ENCODE measurements around the gene TBC1D10B.
A peak's percentile ranks its signal among the peaks of the same experiment; 100 is the strongest.

TBC1D10B gene

GRCh38 chr16:30380072-30380802 lies 9.9 kb upstream of the TBC1D10B start:
- Histone ChIP-seq H3K4me3 (ENCODE audit: insufficient read depth in 1 of 2, low read depth in 1 of 2, low read length in 2 of 2) (no peak overlapping the region), H4K91ac (ENCODE audit: low read length) (no peak overlapping the region), H2AK5ac (ENCODE audit: low read length, severe bottlenecking) (no peak overlapping the region), H3K14ac (ENCODE audit: low read length in 2 of 2) (no peak overlapping the region), H2BK120ac (ENCODE audit: low read depth, low read length) (no peak overlapping the region), H4K8ac (ENCODE audit: low read length) (no peak overlapping the region), H2BK12ac (ENCODE audit: low read length in 2 of 2) (no peak overlapping the region), H3K9me3 (ENCODE audit: control insufficient read depth, low read length) (no peaks in the 10 kb centered on the region), H2BK15ac (ENCODE audit: low read depth, poor library complexity, severe bottlenecking) (no peak overlapping the region), H3K27me3 (ENCODE audit: control insufficient read depth in 1 of 2, insufficient read depth in 1 of 2, low read length in 2 of 2) (no peaks in the 10 kb centered on the region), H3K4me2 (ENCODE audit: low read length, poor library complexity, severe bottlenecking) (no peak overlapping the region), H3K27ac (ENCODE audit: low read length, poor library complexity, severe bottlenecking) (no peak overlapping the region), H3K9ac (ENCODE audit: low read length) (no peak overlapping the region), H3K79me1 (replicated peaks; ENCODE audit: low read length, poor library complexity, severe bottlenecking) (peaks cover 8% of the 10 kb centered on the region), H3K18ac (ENCODE audit: low read depth in 1 of 2, low read length in 2 of 2) (no peak overlapping the region), H3K4me1 (ENCODE audit: control insufficient read depth, insufficient read depth, low read depth, low read length) (peaks cover 18% of the 10 kb centered on the region), H3K4ac (ENCODE audit: low read depth in 1 of 2, low read length in 2 of 2) (no peak overlapping the region), H3K36me3 (ENCODE audit: control insufficient read depth in 1 of 2, insufficient read depth in 2 of 2, low read depth in 1 of 2, low read length in 2 of 2) (peaks cover 7% of the 10 kb centered on the region in 2 experiments), H3K23ac (ENCODE audit: low read length in 2 of 2) (no peak overlapping the region), H2BK5ac (ENCODE audit: low read depth, low read length, poor library complexity, severe bottlenecking) (no peak overlapping the region), H2AFZ (ENCODE audit: low read depth, low read length) (no peak overlapping the region)
- WGBS = 91% methylated on average over 4 of the region's 4 CpGs
- DNase-seq = no peak

DNA sequence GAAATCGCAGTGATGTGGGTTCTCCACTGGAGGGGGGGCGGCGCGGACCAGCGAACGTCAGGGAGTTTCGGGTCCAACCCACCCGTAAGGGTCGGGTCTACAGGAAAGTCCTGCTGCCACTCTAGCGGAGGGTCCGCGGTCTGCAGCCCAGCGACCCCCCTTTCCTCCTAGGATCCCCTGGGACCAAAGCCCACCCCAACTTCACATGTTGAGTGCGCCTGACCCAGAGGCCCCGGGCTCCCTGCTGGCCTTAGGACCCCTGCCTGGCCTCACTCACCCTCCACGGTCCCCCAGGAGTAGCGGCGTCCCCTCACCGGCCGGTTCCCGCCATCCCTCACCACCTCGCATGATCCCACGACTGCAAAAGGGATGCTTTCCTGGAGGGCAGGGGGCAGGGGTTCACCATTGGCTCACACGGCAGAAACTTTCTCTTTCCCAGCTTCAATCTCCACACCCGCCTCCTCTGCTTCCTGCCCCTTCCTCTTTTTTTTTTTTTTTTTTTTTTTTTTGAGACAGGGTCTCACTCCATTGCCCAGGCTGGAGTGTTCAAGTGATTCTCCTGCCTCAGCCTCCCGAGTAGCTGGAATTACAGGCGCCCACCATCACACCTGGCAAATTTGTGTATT lies 9.0 kb upstream of the TBC1D10B start:
- Histone ChIP-seq H3K9me3 (ENCODE audit: control insufficient read depth, low read length) (no peaks in the 10 kb centered on the region), H2BK15ac (ENCODE audit: low read depth, poor library complexity, severe bottlenecking) (peak overlapping the region; percentile 45), H3K9ac (ENCODE audit: low read length) (peak overlapping the region; percentile 93), H3K14ac (ENCODE audit: low read length in 2 of 2) (peak overlapping the region in 1 of 2 experiments; percentile 96), H3K4me1 (ENCODE audit: control insufficient read depth, insufficient read depth, low read depth, low read length) (peaks cover 18% of the 10 kb centered on the region), H3K36me3 (ENCODE audit: control insufficient read depth in 1 of 2, insufficient read depth in 2 of 2, low read depth in 1 of 2, low read length in 2 of 2) (peaks cover 7% of the 10 kb centered on the region in 2 experiments), H2AK5ac (ENCODE audit: low read length, severe bottlenecking) (no peak overlapping the region), H2BK120ac (ENCODE audit: low read depth, low read length) (no peak overlapping the region), H3K23ac (ENCODE audit: low read length in 2 of 2) (peak overlapping the region in 1 of 2 experiments; percentile 75), H3K18ac (ENCODE audit: low read depth in 1 of 2, low read length in 2 of 2) (peak overlapping the region in 1 of 2 experiments; percentile 87), H3K79me1 (replicated peaks; ENCODE audit: low read length, poor library complexity, severe bottlenecking) (peaks cover 8% of the 10 kb centered on the region), H3K4ac (ENCODE audit: low read depth in 1 of 2, low read length in 2 of 2) (peak overlapping the region; percentile 16 to 87), H3K4me3 (ENCODE audit: insufficient read depth in 1 of 2, low read depth in 1 of 2, low read length in 2 of 2) (peak overlapping the region; percentile 71 to 97), H3K27me3 (ENCODE audit: control insufficient read depth in 1 of 2, insufficient read depth in 1 of 2, low read length in 2 of 2) (no peaks in the 10 kb centered on the region), H2BK5ac (ENCODE audit: low read depth, low read length, poor library complexity, severe bottlenecking) (no peak overlapping the region), H2AFZ (ENCODE audit: low read depth, low read length) (no peak overlapping the region), H2BK12ac (ENCODE audit: low read length in 2 of 2) (peak overlapping the region in 1 of 2 experiments; percentile 33), H3K27ac (ENCODE audit: low read length, poor library complexity, severe bottlenecking) (peak overlapping the region; percentile 17), H4K91ac (ENCODE audit: low read length) (peak overlapping the region; percentile 4), H3K4me2 (ENCODE audit: low read length, poor library complexity, severe bottlenecking) (peak overlapping the region; percentile 77), H4K8ac (ENCODE audit: low read length) (peak overlapping the region; percentile 5)
- 21% methylated on average over 27 of the region's 27 CpGs for WGBS
- DNase-seq = no peak

DNA sequence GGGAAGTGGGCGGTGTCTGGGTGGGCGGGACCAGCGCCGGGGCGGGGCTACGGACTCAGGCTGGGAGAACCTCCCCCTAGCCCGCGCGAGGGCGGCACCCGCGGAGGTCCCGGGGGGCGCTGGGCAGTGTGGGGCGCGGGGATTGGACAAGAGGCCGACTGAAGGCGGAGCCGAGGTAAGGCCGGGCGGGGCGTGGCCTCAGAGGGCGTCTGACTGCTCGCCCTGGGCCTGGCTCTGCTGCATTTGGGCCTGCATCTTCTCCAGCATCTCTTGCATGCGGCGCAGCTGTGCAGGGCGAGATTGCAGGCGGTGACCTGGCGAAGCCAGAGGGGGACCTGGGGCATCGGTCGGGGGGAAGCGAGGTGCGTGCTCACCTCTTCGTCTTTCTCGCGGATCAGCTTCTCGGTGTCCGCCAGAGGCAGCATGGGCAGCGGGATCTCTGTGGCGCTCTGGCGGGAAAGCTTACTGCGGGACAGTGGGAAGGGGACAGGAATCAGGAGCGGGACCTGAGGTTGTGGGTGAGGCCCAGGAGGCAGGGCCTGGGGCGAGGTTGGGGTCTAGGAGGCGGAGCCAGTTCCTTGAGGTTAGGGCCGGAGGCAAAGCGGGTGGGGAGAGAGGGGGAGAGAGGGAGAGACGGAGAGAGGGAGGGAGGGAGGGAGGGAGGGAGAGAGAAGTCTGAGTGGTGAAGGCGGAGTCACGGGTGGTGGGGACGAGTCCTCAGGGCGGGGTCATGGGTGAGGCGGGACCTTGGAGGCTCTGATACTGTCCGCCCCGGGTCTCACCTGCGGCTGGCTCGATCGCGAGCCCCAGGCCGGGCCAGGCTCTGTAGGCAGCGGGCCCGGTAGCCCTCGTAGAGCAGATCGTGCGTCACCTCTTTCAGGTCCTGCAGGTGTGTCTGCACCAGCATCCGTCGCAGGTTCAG lies 8.2 kb upstream of the TBC1D10B start:
- Histone ChIP-seq H3K27ac (ENCODE audit: low read length, poor library complexity, severe bottlenecking) (peak overlapping the region; percentile 99), H3K4me3 (ENCODE audit: insufficient read depth in 1 of 2, low read depth in 1 of 2, low read length in 2 of 2) (peak overlapping the region; percentile 71 to 97), H3K9ac (ENCODE audit: low read length) (peak overlapping the region; percentile 97), H3K36me3 (ENCODE audit: control insufficient read depth in 1 of 2, insufficient read depth in 2 of 2, low read depth in 1 of 2, low read length in 2 of 2) (peaks cover 7% of the 10 kb centered on the region in 2 experiments), H4K8ac (ENCODE audit: low read length) (peak overlapping the region; percentile 63), H3K4me1 (ENCODE audit: control insufficient read depth, insufficient read depth, low read depth, low read length) (peaks cover 18% of the 10 kb centered on the region), H3K14ac (ENCODE audit: low read length in 2 of 2) (peak overlapping the region in 1 of 2 experiments; percentile 96), H2BK15ac (ENCODE audit: low read depth, poor library complexity, severe bottlenecking) (peak overlapping the region; percentile 45), H4K91ac (ENCODE audit: low read length) (peak overlapping the region; percentile 79), H2AK5ac (ENCODE audit: low read length, severe bottlenecking) (no peak overlapping the region), H3K18ac (ENCODE audit: low read depth in 1 of 2, low read length in 2 of 2) (peak overlapping the region; percentile 87), H3K4ac (ENCODE audit: low read depth in 1 of 2, low read length in 2 of 2) (peak overlapping the region; percentile 27 to 74), H3K79me1 (replicated peaks; ENCODE audit: low read length, poor library complexity, severe bottlenecking) (peaks cover 8% of the 10 kb centered on the region), H3K9me3 (ENCODE audit: control insufficient read depth, low read length) (no peaks in the 10 kb centered on the region), H2AFZ (ENCODE audit: low read depth, low read length) (peak overlapping the region; percentile 33), H3K4me2 (ENCODE audit: low read length, poor library complexity, severe bottlenecking) (peak overlapping the region; percentile 77), H2BK12ac (ENCODE audit: low read length in 2 of 2) (peak overlapping the region in 1 of 2 experiments; percentile 33), H3K23ac (ENCODE audit: low read length in 2 of 2) (peak overlapping the region in 1 of 2 experiments; percentile 75), H3K27me3 (ENCODE audit: control insufficient read depth in 1 of 2, insufficient read depth in 1 of 2, low read length in 2 of 2) (no peaks in the 10 kb centered on the region), H2BK120ac (ENCODE audit: low read depth, low read length) (no peak overlapping the region), H2BK5ac (ENCODE audit: low read depth, low read length, poor library complexity, severe bottlenecking) (no peak overlapping the region)
- peak; percentile 98 for DNase-seq
- 2% methylated on average over 63 of the region's 67 CpGs for WGBS

All from mesenchymal stem cell (in vitro differentiated cells and primary cell).